Measurements from ENCODE around the gene KRT72. TPM values are rescaled to one million over a fixed set of nuclear protein-coding genes. Genes with fewer than 3 reads are reported as not detected.

The KRT72 gene
- polyA plus RNA-seq, 5 donors = 0.09 to 0.46 (median 0.18) TPM

- DNase-seq = no peak
These were observed 29.4 kb upstream of the KRT72 start for GRCh38 chr12:52630599-52631200.

GRCh38 chr12:52630008-52630500, 28.8 kb upstream of the KRT72 start:
- no peak for DNase-seq

GRCh38 chr12:52629281-52630007, 28.2 kb upstream of the KRT72 start:
- no peak for DNase-seq

GRCh38 chr12:52628841-52629240, 27.6 kb upstream of the KRT72 start:
- DNase-seq = no peak

- DNase-seq = no peak
These were observed 26.8 kb upstream of the KRT72 start for GRCh38 chr12:52628111-52628507.

- no peak for DNase-seq
These were observed 26.3 kb upstream of the KRT72 start for GRCh38 chr12:52627395-52628110.

- DNase-seq = no peak
These were observed 21.1 kb upstream of the KRT72 start for GRCh38 chr12:52622349-52622748.

GRCh38 chr12:52618866-52619265, 17.6 kb upstream of the KRT72 start:
- DNase-seq = no peak

GRCh38 chr12:52618216-52618615, 17.0 kb upstream of the KRT72 start, which contains the start of gene KRT73:
TSS of gene KRT73 (minus strand) at chr12:52618559. CDS start at chr12:52618524, 35 bp downstream.
- DNase-seq = no peak

GRCh38 chr12:52617403-52617785, 16.1 kb upstream of the KRT72 start:
- DNase-seq = no peak

GRCh38 chr12:52616680-52617402, 15.6 kb upstream of the KRT72 start:
- no peak for DNase-seq

- no peak for DNase-seq
These were observed 14.6 kb upstream of the KRT72 start for GRCh38 chr12:52615912-52616311.

GRCh38 chr12:52615208-52615868, 14.1 kb upstream of the KRT72 start:
- DNase-seq = no peak

GRCh38 chr12:52614381-52615207, 13.3 kb upstream of the KRT72 start:
- no peak for DNase-seq

- DNase-seq = no peak
These were observed 12.2 kb upstream of the KRT72 start for GRCh38 chr12:52613384-52614030.

GRCh38 chr12:52612431-52613383, 11.4 kb upstream of the KRT72 start:
- DNase-seq = no peak

GRCh38 chr12:52611080-52611468, 9.8 kb upstream of the KRT72 start:
- no peak for DNase-seq

- DNase-seq = no peak
These were observed 7.8 kb upstream of the KRT72 start for GRCh38 chr12:52608826-52609630.

All from right lung (tissue), 5 donors.